ENCODE results near the gene BOD1. TPM values are rescaled to one million over a fixed set of nuclear protein-coding genes. Genes with fewer than 3 reads are reported as not detected.
"Not testable (repeated sequence)": the region's sequence is repeated elsewhere in the genome, so short reads cannot be mapped to it uniquely, and the experiment has no call there.

The BOD1 gene
- total and polyA plus RNA-seq, 5 donors from 2014 or later: 8.0 to 23.0 (median 15.7) TPM

GRCh38 chr5:173590436-173591055 is 25.9 kb downstream of the BOD1 start:
- H3K4me3 ChIP-seq (ENCODE audit: low read depth, low read length): no peak overlapping the region
- Mint-ChIP-seq H3K9me3 (peaks cover 0 to 64% (median 28%) of the 10 kb centered on the region in 7 donors), H3K36me3 (peaks cover 7% of the 10 kb centered on the region), H3K27me3 (no peaks in the 10 kb centered on the region), H3K27ac (no peak overlapping the region), H3K4me1 (no peaks in the 10 kb centered on the region), H3K4me3 (no peak overlapping the region)
- no peaks in the 10 kb centered on the region for H3K27me3 ChIP-seq (ENCODE audit: control insufficient read depth, insufficient read depth, low read length)
- no peaks in the 10 kb centered on the region for H3K4me1 ChIP-seq (ENCODE audit: control insufficient read depth, insufficient read depth, low read length, poor library complexity, severe bottlenecking)
- no peak overlapping the region for H3K27ac ChIP-seq (ENCODE audit: insufficient read depth, low read length, poor library complexity, severe bottlenecking)
- peaks cover 38 to 44% of the 10 kb centered on the region in 2 experiments for H3K9me3 ChIP-seq (ENCODE audit: control insufficient read depth in 2 of 2, low read length in 2 of 2)
- DNase-seq: no peak
- H3K36me3 ChIP-seq (ENCODE audit: control insufficient read depth, insufficient read depth, low read length): no peaks in the 10 kb centered on the region
- no peak for ATAC-seq (ENCODE audit: low read depth in 2 of 2)

- not testable (repeated sequence) for DNase-seq; H3K4me1 Mint-ChIP-seq; H3K27me3 ChIP-seq (ENCODE audit: control insufficient read depth, insufficient read depth, low read length); H3K36me3 Mint-ChIP-seq; H3K4me1 ChIP-seq (ENCODE audit: control insufficient read depth, insufficient read depth, low read length, poor library complexity, severe bottlenecking); ATAC-seq (ENCODE audit: low read depth in 2 of 2); H3K27me3 Mint-ChIP-seq; H3K4me3 Mint-ChIP-seq; H3K4me3 ChIP-seq (ENCODE audit: low read depth, low read length); H3K27ac Mint-ChIP-seq; H3K36me3 ChIP-seq (ENCODE audit: control insufficient read depth, insufficient read depth, low read length); H3K27ac ChIP-seq (ENCODE audit: insufficient read depth, low read length, poor library complexity, severe bottlenecking)
- H3K9me3 Mint-ChIP-seq: peaks cover 0 to 38% (median 13%) of the 10 kb centered on the region in 7 donors
- peaks cover 13 to 15% of the 10 kb centered on the region in 2 experiments for H3K9me3 ChIP-seq (ENCODE audit: control insufficient read depth in 2 of 2, low read length in 2 of 2)
These were observed 30.3 kb downstream of the BOD1 start for GRCh38 chr5:173586133-173586532.

- no peaks in the 10 kb centered on the region for H3K4me1 Mint-ChIP-seq
- ATAC-seq (ENCODE audit: low read depth in 2 of 2): no peak
- Histone ChIP-seq H3K9me3 (ENCODE audit: control insufficient read depth in 2 of 2, low read length in 2 of 2) (peaks cover 8 to 10% of the 10 kb centered on the region in 2 experiments), H3K4me1 (ENCODE audit: control insufficient read depth, insufficient read depth, low read length, poor library complexity, severe bottlenecking) (no peaks in the 10 kb centered on the region), H3K4me3 (ENCODE audit: low read depth, low read length) (no peak overlapping the region), H3K27me3 (ENCODE audit: control insufficient read depth, insufficient read depth, low read length) (no peaks in the 10 kb centered on the region), H3K27ac (ENCODE audit: insufficient read depth, low read length, poor library complexity, severe bottlenecking) (no peak overlapping the region), H3K36me3 (ENCODE audit: control insufficient read depth, insufficient read depth, low read length) (no peaks in the 10 kb centered on the region)
- no peak overlapping the region for H3K4me3 Mint-ChIP-seq
- no peak overlapping the region for H3K27ac Mint-ChIP-seq
- peaks cover 6% of the 10 kb centered on the region for H3K36me3 Mint-ChIP-seq
- H3K9me3 Mint-ChIP-seq: peaks cover 1 to 34% (median 9%) of the 10 kb centered on the region in 7 donors
- H3K27me3 Mint-ChIP-seq: peaks cover 7% of the 10 kb centered on the region
- DNase-seq: no peak
These were observed 33.1 kb downstream of the BOD1 start for GRCh38 chr5:173583346-173583745.

GRCh38 chr5:173582216-173583111 is 34.0 kb downstream of the BOD1 start:
- H3K27ac Mint-ChIP-seq: no peak overlapping the region
- no peak for ATAC-seq (ENCODE audit: low read depth in 2 of 2)
- H3K36me3 Mint-ChIP-seq: peaks cover 6% of the 10 kb centered on the region

GRCh38 chr5:173581408-173582215 is 34.8 kb downstream of the BOD1 start:
- peaks cover 1 to 32% (median 5%) of the 10 kb centered on the region in 7 donors for H3K9me3 Mint-ChIP-seq

More at GRCh38 chr5:173582216-173583111, 34.0 kb downstream of the BOD1 start:
- Mint-ChIP-seq H3K4me3 (no peak overlapping the region), H3K9me3 (peaks cover 1 to 32% (median 5%) of the 10 kb centered on the region in 7 donors), H3K27me3 (peaks cover 7% of the 10 kb centered on the region), H3K4me1 (no peaks in the 10 kb centered on the region)
- Histone ChIP-seq H3K4me1 (ENCODE audit: control insufficient read depth, insufficient read depth, low read length, poor library complexity, severe bottlenecking) (no peaks in the 10 kb centered on the region), H3K9me3 (ENCODE audit: control insufficient read depth in 2 of 2, low read length in 2 of 2) (peaks cover 3 to 8% of the 10 kb centered on the region in 2 experiments), H3K27ac (ENCODE audit: insufficient read depth, low read length, poor library complexity, severe bottlenecking) (no peak overlapping the region), H3K4me3 (ENCODE audit: low read depth, low read length) (no peak overlapping the region), H3K27me3 (ENCODE audit: control insufficient read depth, insufficient read depth, low read length) (no peaks in the 10 kb centered on the region), H3K36me3 (ENCODE audit: control insufficient read depth, insufficient read depth, low read length) (no peaks in the 10 kb centered on the region)
- no peak for DNase-seq

GRCh38 chr5:173578947-173579615 is 37.4 kb downstream of the BOD1 start:
- H3K9me3 Mint-ChIP-seq: peaks cover 1 to 20% (median 4%) of the 10 kb centered on the region in 7 donors
- Histone ChIP-seq H3K4me3 (ENCODE audit: low read depth, low read length) (no peak overlapping the region), H3K27me3 (ENCODE audit: control insufficient read depth, insufficient read depth, low read length) (no peaks in the 10 kb centered on the region), H3K9me3 (ENCODE audit: control insufficient read depth in 2 of 2, low read length in 2 of 2) (no peaks in the 10 kb centered on the region), H3K36me3 (ENCODE audit: control insufficient read depth, insufficient read depth, low read length) (no peaks in the 10 kb centered on the region), H3K27ac (ENCODE audit: insufficient read depth, low read length, poor library complexity, severe bottlenecking) (no peak overlapping the region), H3K4me1 (ENCODE audit: control insufficient read depth, insufficient read depth, low read length, poor library complexity, severe bottlenecking) (no peaks in the 10 kb centered on the region)
- H3K27ac Mint-ChIP-seq: no peak overlapping the region
- ATAC-seq (ENCODE audit: low read depth in 2 of 2) (no peak), DNase-seq (no peak)
- no peaks in the 10 kb centered on the region for H3K4me1 Mint-ChIP-seq
- H3K36me3 Mint-ChIP-seq: peaks cover 6% of the 10 kb centered on the region
- no peak overlapping the region for H3K4me3 Mint-ChIP-seq
- peaks cover 7% of the 10 kb centered on the region for H3K27me3 Mint-ChIP-seq

More at GRCh38 chr5:173581408-173582215, 34.8 kb downstream of the BOD1 start:
- Histone ChIP-seq H3K36me3 (ENCODE audit: control insufficient read depth, insufficient read depth, low read length) (no peaks in the 10 kb centered on the region), H3K4me1 (ENCODE audit: control insufficient read depth, insufficient read depth, low read length, poor library complexity, severe bottlenecking) (no peaks in the 10 kb centered on the region), H3K4me3 (ENCODE audit: low read depth, low read length) (no peak overlapping the region), H3K27me3 (ENCODE audit: control insufficient read depth, insufficient read depth, low read length) (no peaks in the 10 kb centered on the region), H3K27ac (ENCODE audit: insufficient read depth, low read length, poor library complexity, severe bottlenecking) (no peak overlapping the region), H3K9me3 (ENCODE audit: control insufficient read depth in 2 of 2, low read length in 2 of 2) (peaks cover 0 to 8% of the 10 kb centered on the region in 2 experiments)
- peak; percentile 2 to 29 (median 7) for DNase-seq
- no peaks in the 10 kb centered on the region for H3K4me1 Mint-ChIP-seq
- H3K4me3 Mint-ChIP-seq: no peak overlapping the region
- H3K36me3 Mint-ChIP-seq: peaks cover 6% of the 10 kb centered on the region
- peaks cover 7% of the 10 kb centered on the region for H3K27me3 Mint-ChIP-seq
- H3K27ac Mint-ChIP-seq: no peak overlapping the region
- ATAC-seq (ENCODE audit: low read depth in 2 of 2): no peak

- Mint-ChIP-seq H3K4me1 (peaks cover 0 to 4% (median 0%) of the 10 kb centered on the region in 4 donors), H3K27ac (no peak overlapping the region), H3K36me3 (no peaks in the 10 kb centered on the region), H3K9me3 (peaks cover 1 to 16% (median 2%) of the 10 kb centered on the region in 7 donors), H3K4me3 (no peak overlapping the region), H3K27me3 (peaks cover 11% of the 10 kb centered on the region)
- ATAC-seq (ENCODE audit: low read depth in 2 of 2): no peak
- Histone ChIP-seq H3K4me1 (ENCODE audit: control insufficient read depth, insufficient read depth, low read length, poor library complexity, severe bottlenecking) (peaks cover 4% of the 10 kb centered on the region), H3K36me3 (ENCODE audit: control insufficient read depth, insufficient read depth, low read length) (no peaks in the 10 kb centered on the region), H3K27ac (ENCODE audit: insufficient read depth, low read length, poor library complexity, severe bottlenecking) (no peak overlapping the region), H3K4me3 (ENCODE audit: low read depth, low read length) (no peak overlapping the region), H3K27me3 (ENCODE audit: control insufficient read depth, insufficient read depth, low read length) (no peaks in the 10 kb centered on the region), H3K9me3 (ENCODE audit: control insufficient read depth in 2 of 2, low read length in 2 of 2) (no peaks in the 10 kb centered on the region)
- no peak for DNase-seq
These were observed 38.6 kb downstream of the BOD1 start for GRCh38 chr5:173577817-173578216.
